CD4-positive, alpha-beta memory T cell (primary cell): ENCODE measurements around the gene XPNPEP1. TPM values are rescaled to one million over a fixed set of nuclear protein-coding genes. Genes with fewer than 3 reads are reported as not detected.

Experiments used
- CTCF ChIA-PET: fragments of 350-600 bp; sonication (Branson Sonifier 250); formaldehyde crosslinking; loops from one replicate; lab custom pipeline; 2021; ENCODE audit warnings: inconsistent platforms; ENCODE audit not compliant: partially characterized antibody; lab: Charles Lee
- POLR2A ChIA-PET: fragments of 350-600 bp; sonication (Branson Sonifier 250); formaldehyde crosslinking; loops from one replicate; lab custom pipeline; 2021; ENCODE audit not compliant: partially characterized antibody; lab: Charles Lee
- DNase-seq, 5 donors: peaks; one replicate each; pipeline versions ENCODE4 v3.0.0 to v3.0.0-alpha.2; 2020 to 2022; ENCODE audit warnings: mixed read lengths in 1 of 5
- H3K27ac ChIP-seq: one replicate; pipeline ENCODE4 v1.7.0; 2013; ENCODE audit warnings: low read depth, low read length
- H3K27me3 ChIP-seq: 2 replicates; pipeline ENCODE4 v1.7.0; 2013; ENCODE audit warnings: mild to moderate bottlenecking, low read length, moderate library complexity; ENCODE audit not compliant: insufficient read depth
- H3K36me3 ChIP-seq: 2 replicates; pipeline ENCODE4 v1.7.0; 2013; ENCODE audit warnings: mild to moderate bottlenecking, low read length, moderate library complexity; ENCODE audit not compliant: insufficient read depth
- H3K4me1 ChIP-seq: 2 replicates; pipeline ENCODE4 v1.7.0; 2013; ENCODE audit warnings: mild to moderate bottlenecking, low read length, moderate library complexity; ENCODE audit not compliant: insufficient read depth
- H3K4me3 ChIP-seq, 2 donors: one replicate each; pipeline ENCODE4 v1.7.0; 2013; ENCODE audit warnings: low read length in 2 of 2, mild to moderate bottlenecking in 1 of 2
- H3K9me3 ChIP-seq, 2 donors: one replicate each; pipeline ENCODE4 v1.7.0; 2013; ENCODE audit warnings: low read length in 2 of 2, control low read depth in 1 of 2; ENCODE audit not compliant: control insufficient read depth in 1 of 2
- H3K27ac Mint-ChIP-seq, 7 donors: one replicate each; pipeline ENCODE4 v1.8.0; 2020 to 2021; ENCODE audit warnings: mixed read lengths in 7 of 7, mild to moderate bottlenecking in 6 of 7, inconsistent platforms in 3 of 7, moderate library complexity in 3 of 7
- H3K27me3 Mint-ChIP-seq, 2 donors: one replicate each; pipeline ENCODE4 v1.8.0; 2020 to 2021; ENCODE audit warnings: mixed read lengths in 2 of 2
- H3K36me3 Mint-ChIP-seq, 2 donors: one replicate each; pipeline ENCODE4 v1.8.0; 2020 to 2021; ENCODE audit warnings: mixed read lengths in 2 of 2, inconsistent platforms in 1 of 2, mild to moderate bottlenecking in 1 of 2
- H3K4me1 Mint-ChIP-seq, 4 donors: one replicate each; pipeline ENCODE4 v1.8.0; 2020 to 2021; ENCODE audit warnings: mixed read lengths in 4 of 4, mild to moderate bottlenecking in 1 of 4
- H3K4me3 Mint-ChIP-seq, 8 donors: one replicate each; pipeline ENCODE4 v1.8.0; 2020 to 2021; ENCODE audit warnings: mixed read lengths in 8 of 8, mild to moderate bottlenecking in 7 of 8, moderate library complexity in 6 of 8, inconsistent platforms in 3 of 8
- H3K9me3 Mint-ChIP-seq, 8 donors: one replicate each; pipeline ENCODE4 v1.8.0; 2020 to 2021; ENCODE audit warnings: mixed read lengths in 8 of 8, mild to moderate bottlenecking in 5 of 8, inconsistent platforms in 3 of 8, moderate library complexity in 1 of 8
- intact Hi-C: fragments of 100-400 bp; cut with micrococcal nuclease; formaldehyde crosslinking; loops from one replicate; pipeline ENCODE4 v1.15.1; 2023
- polyA plus RNA-seq, 2 donors: library from polyadenylated mRNA; unstranded; fragments of 300-500 nt; fragmentation: Illumina TruSeq; gene quantifications; one replicate each; pipeline ENCODE4 v1.2.3, GENCODE V29; 2021
- total RNA-seq, 2 experiments: library from RNA; stranded (reverse); gene quantifications; one replicate each; pipeline ENCODE4 v1.2.3, GENCODE V29; 2021

Gene XPNPEP1
- total and polyA plus RNA-seq, 4 experiments from 2014 or later, result 24.7 to 63.3 (median 49.5) TPM

DNA sequence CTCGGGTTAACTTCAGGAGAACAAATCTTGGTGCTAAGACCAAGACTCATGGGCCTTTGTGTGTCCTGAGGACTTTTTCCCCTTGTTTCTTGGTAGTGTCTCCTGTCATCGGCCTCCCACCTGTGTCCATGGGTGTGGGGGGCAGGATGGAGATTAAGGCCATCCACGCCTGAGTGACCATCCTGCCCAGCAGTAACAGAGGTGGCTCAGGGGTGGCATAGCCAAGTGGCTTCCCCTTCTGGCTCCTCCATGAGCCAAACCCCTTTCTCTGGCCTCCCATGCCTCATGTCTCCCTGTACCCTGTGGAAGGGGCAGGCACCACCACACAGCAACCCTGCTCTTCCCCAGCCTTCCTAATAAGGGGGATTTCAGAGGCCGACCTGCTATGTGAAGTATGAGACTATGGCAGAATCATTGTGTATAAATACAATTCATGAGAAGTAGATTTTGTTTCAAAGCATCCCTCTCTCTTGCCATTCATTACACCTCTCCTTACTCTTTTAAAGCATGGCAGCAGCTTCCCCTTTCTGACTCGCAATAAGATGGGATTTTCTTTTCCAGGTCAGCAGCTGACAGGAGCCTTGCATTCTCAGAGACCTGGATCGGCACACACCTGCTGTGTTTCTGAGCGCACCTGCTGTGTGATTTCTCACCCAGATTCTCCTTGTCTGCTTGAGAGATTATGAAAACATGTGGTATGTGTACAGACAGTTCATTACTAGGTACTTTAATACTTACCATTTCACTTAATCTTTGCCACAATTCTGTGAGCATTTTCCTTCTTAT, 102.5 kb downstream of the XPNPEP1 start:
- H3K4me3 ChIP-seq, result no peak overlapping the region
- no peaks in the 10 kb centered on the region for H3K36me3 ChIP-seq
- Mint-ChIP-seq H3K4me1 (no peaks in the 10 kb centered on the region), H3K9me3 (peaks cover 0 to 7% (median 4%) of the 10 kb centered on the region in 8 donors), H3K27ac (peak overlapping the region in 1 of 7 donors; percentile 43), H3K4me3 (no peak overlapping the region), H3K27me3 (peaks cover 5 to 21% of the 10 kb centered on the region in 2 donors), H3K36me3 (peaks cover 0 to 3% of the 10 kb centered on the region in 2 donors)
- POLR2A ChIA-PET, result no interaction called here
- H3K27me3 ChIP-seq, result no peaks in the 10 kb centered on the region
- no peak overlapping the region for H3K27ac ChIP-seq
- no peaks in the 10 kb centered on the region for H3K9me3 ChIP-seq
- H3K4me1 ChIP-seq, result no peaks in the 10 kb centered on the region
- intact Hi-C loops, result no loop called here
- DNase-seq, result no peak
- CTCF ChIA-PET, result no interaction called here

GRCh38 chr10:109819807-109820206, 103.5 kb downstream of the XPNPEP1 start:
- peaks cover 2 to 18% of the 10 kb centered on the region in 2 donors for H3K27me3 Mint-ChIP-seq
- Histone ChIP-seq H3K27me3 (no peaks in the 10 kb centered on the region), H3K4me3 (no peak overlapping the region), H3K9me3 (no peaks in the 10 kb centered on the region), H3K36me3 (no peaks in the 10 kb centered on the region), H3K4me1 (no peaks in the 10 kb centered on the region), H3K27ac (no peak overlapping the region)
- no peak overlapping the region for H3K27ac Mint-ChIP-seq
- no peaks in the 10 kb centered on the region for H3K36me3 Mint-ChIP-seq
- ChIA-PET POLR2A (no interaction called here), CTCF (no interaction called here)
- H3K4me1 Mint-ChIP-seq, result no peaks in the 10 kb centered on the region
- intact Hi-C loops, result no loop called here
- no peaks in the 10 kb centered on the region for H3K9me3 Mint-ChIP-seq
- no peak overlapping the region for H3K4me3 Mint-ChIP-seq
- no peak for DNase-seq

Other genes with a start within 250 kb of the XPNPEP1 start
- 100 to 1,000 TPM; 365 to 374 TPM for gene ADD3, start 84.5 kb upstream of the XPNPEP1 start, total RNA-seq
- gene ADD3, start 84.5 kb upstream of the XPNPEP1 start, polyA plus RNA-seq, result 100 to 1,000 TPM; 525 to 613 TPM